ENCODE data around the gene POLR2E. TPM values are rescaled to one million over a fixed set of nuclear protein-coding genes. Genes with fewer than 3 reads are reported as not detected.

The POLR2E gene
- total and polyA plus RNA-seq, 2 of the 13 experiments (the other 11 are each of a cell fraction or from before 2014, with no cell fraction given), result 140 to 272 TPM

GRCh38 chr19:1066748-1067340 lies 28.3 kb downstream of the POLR2E start, which contains the start of gene ARHGAP45 (continued):
- TF ChIP-seq TGIF2 (CRISPR knock-in tag; IDR thresholded peaks at IDR 0.05), result peak; percentile 53; the same call in 1 of the 2 replicates
- peak; percentile 24; the same call in 1 of the 2 replicates for TF ChIP-seq ZNF777 (CRISPR knock-in tag; IDR thresholded peaks at IDR 0.05)
- no peak for TF ChIP-seq ATAD3A (CRISPR knock-in tag; IDR thresholded peaks at IDR 0.05)
- no peak for TF ChIP-seq CHD4 (IDR thresholded peaks at IDR 0.05; ENCODE audit: borderline replicate concordance, low read length)
- TF ChIP-seq MXD1 (CRISPR knock-in tag; IDR thresholded peaks at IDR 0.05), result peak; percentile 46; the same call in 1 of the 2 replicates
- no peak for TF ChIP-seq HMGXB3 (CRISPR knock-in tag; IDR thresholded peaks at IDR 0.05; ENCODE audit: borderline replicate concordance)
- no peak for TF ChIP-seq ZNF512 (CRISPR knock-in tag; IDR thresholded peaks at IDR 0.05)
- peak; percentile 13; the same call in 1 of the 2 replicates for TF ChIP-seq THAP11 (CRISPR knock-in tag; IDR thresholded peaks at IDR 0.05)
- no peak for TF ChIP-seq ZNF577 (CRISPR knock-in tag; IDR thresholded peaks at IDR 0.05; ENCODE audit: borderline replicate concordance, low read depth)
- no peak for TF ChIP-seq ARID2 (CRISPR knock-in tag; IDR thresholded peaks at IDR 0.05; ENCODE audit: borderline replicate concordance)
- TF ChIP-seq ZNF747 (CRISPR knock-in tag; IDR thresholded peaks at IDR 0.05; ENCODE audit: borderline replicate concordance), result 0 out of 2 replicates have a peak, but pooled peaks have one; percentile 7
- TF ChIP-seq PHF20 (CRISPR knock-in tag; IDR thresholded peaks at IDR 0.05), result no peak
- peak; percentile 62; the same call in 1 of the 2 replicates for TF ChIP-seq ARID4A (CRISPR knock-in tag; IDR thresholded peaks at IDR 0.05; ENCODE audit: borderline replicate concordance)
- no peak for TF ChIP-seq RXRB (CRISPR knock-in tag; IDR thresholded peaks at IDR 0.05; ENCODE audit: borderline replicate concordance)
- peak; percentile 86 for TF ChIP-seq ZMYM3 (CRISPR knock-in tag; IDR thresholded peaks at IDR 0.05)
- TF ChIP-seq ZNF138 (CRISPR knock-in tag; IDR thresholded peaks at IDR 0.05; ENCODE audit: low read depth), result no peak
- TF ChIP-seq ELF3 (CRISPR knock-in tag; IDR thresholded peaks at IDR 0.05), result peak; percentile 72; the same call in 1 of the 2 replicates
- TF ChIP-seq FOXP1 (IDR thresholded peaks at IDR 0.05), result no peak
- no peak for TF ChIP-seq FOXP1 (CRISPR knock-in tag; IDR thresholded peaks at IDR 0.05)
- no peak; the same call in 1 of the 2 replicates for TF ChIP-seq ZNF776 (CRISPR knock-in tag; IDR thresholded peaks at IDR 0.05)
